Measurements from ENCODE around the gene CCDC134.
A peak's percentile ranks its signal among the peaks of the same experiment; 100 is the strongest.

CCDC134 gene

GRCh38 chr22:41827671-41828070 is 27.2 kb downstream of the CCDC134 start:
- H3K4me3 ChIP-seq (replicated peaks; ENCODE audit: low read depth, low read length): no peak overlapping the region
- TF ChIP-seq CTCF (IDR thresholded peaks at IDR 0.05; ENCODE audit: low read length, missing control alignments): no peak
- no peak for DNase-seq (ENCODE audit: low read depth)

DNA sequence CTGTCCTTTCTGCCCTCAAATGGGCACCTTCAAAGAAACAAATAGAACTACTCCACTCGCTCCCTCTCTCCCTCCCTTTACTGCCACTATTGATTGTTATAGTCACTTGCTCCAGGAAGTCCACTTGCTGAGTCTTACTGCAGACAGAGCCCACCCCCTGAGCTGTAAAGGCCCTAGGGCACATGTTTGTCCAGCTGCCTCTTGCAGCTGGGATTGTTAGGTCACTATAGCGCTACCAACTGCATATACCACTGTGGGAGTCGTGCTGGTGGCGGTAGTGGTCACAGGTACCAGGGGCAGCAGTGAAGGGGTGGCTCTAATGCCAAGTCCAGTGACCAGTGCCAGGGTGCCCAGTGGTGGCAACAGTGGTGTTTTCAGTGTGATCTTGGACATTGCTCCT is 28.0 kb downstream of the CCDC134 start:
- H3K4me3 ChIP-seq (replicated peaks; ENCODE audit: low read depth, low read length): no peak overlapping the region
- TF ChIP-seq CTCF (IDR thresholded peaks at IDR 0.05; ENCODE audit: low read length, missing control alignments): no peak
- no peak for DNase-seq (ENCODE audit: low read depth)

DNA sequence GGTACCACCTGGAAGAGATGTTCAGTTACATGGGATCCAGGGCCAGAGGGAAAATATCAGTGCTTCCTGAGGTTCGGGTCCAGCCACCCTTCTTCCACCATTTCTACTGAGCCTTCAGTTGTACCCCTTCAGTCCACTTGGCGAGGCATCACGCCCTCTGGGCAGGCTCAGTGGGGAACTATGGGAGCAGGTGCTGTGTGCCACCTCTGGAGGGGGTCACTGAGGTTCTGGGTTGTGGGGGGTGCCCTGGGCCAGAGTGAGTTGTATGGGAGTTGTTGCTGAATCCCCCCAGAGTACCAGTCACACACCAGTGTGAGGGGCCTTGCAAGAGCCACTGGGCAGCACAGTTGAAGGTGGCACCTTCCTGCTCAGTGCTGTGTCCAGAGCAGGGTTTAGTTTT is 29.7 kb downstream of the CCDC134 start:
- DNase-seq (ENCODE audit: low read depth): no peak
- TF ChIP-seq CTCF (IDR thresholded peaks at IDR 0.05; ENCODE audit: low read length, missing control alignments): no peak
- no peak overlapping the region for H3K4me3 ChIP-seq (replicated peaks; ENCODE audit: low read depth, low read length)

DNA sequence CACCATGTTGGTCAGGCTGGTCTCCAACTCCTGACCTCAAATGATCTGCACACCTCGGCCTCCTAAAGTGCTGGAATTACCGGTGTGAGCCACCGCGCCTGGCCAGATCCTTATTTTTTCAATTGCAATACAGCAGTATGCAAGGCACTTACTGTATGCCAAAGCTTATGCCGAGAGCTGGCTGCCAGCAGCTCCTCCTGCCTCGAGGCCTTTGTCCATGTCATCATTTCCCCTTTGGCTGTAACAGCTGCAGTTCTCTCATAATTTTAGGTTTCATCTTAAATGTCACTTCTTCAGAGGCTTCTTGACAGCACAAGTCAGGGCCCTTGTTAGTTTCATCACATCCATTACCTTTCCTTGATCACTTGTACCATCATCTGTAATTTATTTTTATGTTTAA is 30.9 kb downstream of the CCDC134 start:
- no peak overlapping the region for H3K4me3 ChIP-seq (replicated peaks; ENCODE audit: low read depth, low read length)
- DNase-seq (ENCODE audit: low read depth): peak; percentile 41
- no peak for TF ChIP-seq CTCF (IDR thresholded peaks at IDR 0.05; ENCODE audit: low read length, missing control alignments)

DNA sequence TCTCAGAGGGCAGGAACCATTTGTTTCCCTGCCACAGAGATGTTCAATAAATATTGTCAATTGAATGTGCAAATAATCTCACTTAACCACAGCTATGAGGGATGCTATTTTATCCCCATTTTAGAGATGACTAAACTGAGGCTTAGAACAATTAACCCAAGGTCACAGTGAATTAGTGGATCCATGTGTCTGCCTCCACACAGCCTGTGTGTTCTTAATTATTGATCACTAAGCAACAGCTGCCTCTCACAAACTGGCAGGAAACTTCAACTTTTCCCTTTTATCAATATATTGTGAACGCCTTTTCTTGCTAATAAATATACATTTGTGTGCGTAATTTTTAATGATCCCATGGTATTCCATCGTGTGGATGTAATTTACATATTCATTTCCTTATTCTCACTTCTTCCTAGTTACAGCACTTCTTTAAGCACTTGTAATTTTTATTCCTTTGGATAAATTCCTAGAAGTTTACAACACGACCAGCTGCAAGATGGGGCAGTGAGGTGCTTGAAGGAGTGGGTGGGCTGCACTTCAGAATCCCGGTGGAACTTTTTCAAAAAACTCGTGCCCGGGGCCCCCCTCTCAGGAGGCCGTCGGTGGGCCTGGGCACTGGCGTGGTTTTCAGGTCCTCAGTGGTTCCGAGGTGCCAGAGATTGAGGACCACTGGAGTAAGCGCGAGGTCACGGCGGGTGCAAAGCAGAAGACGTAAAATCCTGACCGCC is 31.5 kb downstream of the CCDC134 start:
- no peak for DNase-seq (ENCODE audit: low read depth)
- peak overlapping the region; percentile 56 for H3K4me3 ChIP-seq (replicated peaks; ENCODE audit: low read depth, low read length)

DNA sequence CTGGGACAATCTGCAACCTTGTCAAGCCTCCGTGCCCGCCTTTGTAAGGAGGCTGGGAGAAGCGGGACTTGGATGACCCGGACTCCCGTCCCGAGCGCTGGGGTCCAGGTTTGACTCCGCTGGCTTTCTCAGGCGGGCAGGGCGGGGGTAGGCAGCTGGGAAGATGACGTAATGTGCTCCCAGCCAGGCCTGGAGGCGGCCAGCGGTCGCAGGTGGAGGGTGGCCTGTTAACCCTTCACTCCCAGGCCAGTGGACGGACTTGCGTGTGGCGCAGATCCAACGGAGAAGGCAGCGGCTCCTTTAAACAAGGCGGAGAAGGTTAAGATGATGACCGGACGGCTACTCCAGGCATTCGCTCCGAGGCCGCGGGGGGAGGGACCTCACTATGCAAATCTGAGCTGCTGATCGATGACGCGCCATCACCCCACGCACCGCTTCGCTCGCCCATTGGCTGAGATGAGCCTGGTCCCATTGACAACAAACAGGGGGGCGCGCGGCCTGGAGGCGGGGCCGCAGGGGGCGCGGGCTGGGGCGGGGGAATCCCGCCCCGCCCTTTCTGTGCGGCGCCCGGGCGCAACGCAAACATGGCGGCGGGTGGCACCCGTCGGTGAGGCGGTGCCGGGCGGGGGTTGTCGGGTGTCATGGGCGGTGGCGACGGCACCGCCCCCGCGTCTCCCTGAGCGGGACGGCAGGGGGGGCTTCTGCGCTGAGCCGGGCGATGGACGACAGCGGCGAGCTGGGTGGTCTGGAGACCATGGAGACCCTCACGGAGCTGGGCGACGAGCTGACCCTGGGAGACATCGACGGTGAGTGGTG is 32.3 kb downstream of the CCDC134 start, which contains the start of gene SREBF2:
TSS of gene SREBF2 (plus strand) at position 553 of the 816 bp plus-strand sequence. CDS start at position 719, 166 bp downstream.
- TF ChIP-seq CTCF (IDR thresholded peaks at IDR 0.05; ENCODE audit: low read length, missing control alignments): no peak

More for the DNA sequence above, 31.5 kb downstream of the CCDC134 start:
- no peak for TF ChIP-seq CTCF (IDR thresholded peaks at IDR 0.05; ENCODE audit: low read length, missing control alignments)

More for the DNA sequence above, 32.3 kb downstream of the CCDC134 start, which contains the start of gene SREBF2:
- peak; percentile 100 for DNase-seq (ENCODE audit: low read depth)
- peak within 1 kb of the TSS; percentile 81 for H3K4me3 ChIP-seq (replicated peaks; ENCODE audit: low read depth, low read length)

All from fibroblast of pulmonary artery (primary cell).